GM23338 (cell line): ENCODE results near the gene ZBTB44. TPM values are rescaled to one million over a fixed set of nuclear protein-coding genes. Genes with fewer than 3 reads are reported as not detected.

ENCODE experiments used
- ATAC-seq: fragments of 200-7000 bp; cut with Tn5 transposase; 3 replicates; pipeline ENCODE4 v1.9.1; 2020
- DNase-seq: peaks from one replicate; pipeline ENCODE4 v3.0.0-alpha.2; 2015; ENCODE audit warnings: low spot score
- H2AFZ ChIP-seq: fragments of 200-600 bp; sonication (generic); 2 replicates; pipeline ENCODE4 v1.8.0; 2016; ENCODE audit warnings: antibody characterized with exemption, mild to moderate bottlenecking, moderate library complexity
- H3F3A ChIP-seq: fragments of 200-600 bp; sonication (generic); replicated peaks from 2 replicates; pipeline ENCODE4 v1.8.0; 2017; ENCODE audit warnings: antibody characterized with exemption, mixed run types, low read depth
- H3K27ac ChIP-seq: fragments of 200-600 bp; sonication (generic); 2 replicates; pipeline ENCODE4 v1.6.1; 2016; ENCODE audit warnings: low read depth
- H3K27me3 ChIP-seq: fragments of 200-600 bp; sonication (generic); 2 replicates; pipeline ENCODE4 v1.8.0; 2016; ENCODE audit warnings: mild to moderate bottlenecking, mixed run types, moderate library complexity; ENCODE audit not compliant: insufficient read depth
- H3K36me3 ChIP-seq: fragments of 200-600 bp; sonication (generic); 2 replicates; pipeline ENCODE4 v1.8.0; 2016; ENCODE audit warnings: mild to moderate bottlenecking; ENCODE audit not compliant: insufficient read depth
- H3K4me1 ChIP-seq: fragments of 200-600 bp; sonication (generic); 2 replicates; pipeline ENCODE4 v1.8.0; 2016; ENCODE audit warnings: mild to moderate bottlenecking, moderate library complexity; ENCODE audit not compliant: insufficient read depth
- H3K4me2 ChIP-seq: fragments of 200-600 bp; sonication (generic); 2 replicates; pipeline ENCODE4 v1.7.1; 2017; ENCODE audit warnings: mixed run types
- H3K4me3 ChIP-seq: fragments of 200-600 bp; sonication (generic); 2 replicates; pipeline ENCODE4 v1.6.1; 2016; ENCODE audit warnings: mixed run types
- H3K79me2 ChIP-seq: fragments of 200-600 bp; sonication (generic); replicated peaks from 2 replicates; pipeline ENCODE4 v1.8.0; 2017; ENCODE audit warnings: mild to moderate bottlenecking; ENCODE audit not compliant: insufficient read depth
- H3K9me2 ChIP-seq: fragments of 200-600 bp; sonication (generic); 2 replicates; pipeline ENCODE4 v1.8.0; 2017; ENCODE audit not compliant: insufficient read depth
- H4K20me1 ChIP-seq: fragments of 200-600 bp; sonication (generic); replicated peaks from 2 replicates; pipeline ENCODE4 v1.8.0; 2017; ENCODE audit warnings: mild to moderate bottlenecking; ENCODE audit not compliant: insufficient read depth
- H3K27ac Mint-ChIP-seq: 2 replicates; pipeline ENCODE4 v1.8.0; 2020; ENCODE audit warnings: inconsistent platforms, mild to moderate bottlenecking, moderate library complexity, mixed read lengths
- H3K27me3 Mint-ChIP-seq: 3 replicates; pipeline ENCODE4 v1.8.0; 2022; ENCODE audit warnings: low read depth, mild to moderate bottlenecking, moderate library complexity, mixed read lengths, inconsistent platforms; ENCODE audit not compliant: insufficient read depth, poor library complexity
- H3K36me3 Mint-ChIP-seq: 3 replicates; pipeline ENCODE4 v1.8.0; 2021; ENCODE audit warnings: low read depth, mild to moderate bottlenecking, inconsistent platforms, moderate library complexity, mixed read lengths
- H3K4me1 Mint-ChIP-seq: 3 replicates; pipeline ENCODE4 v1.8.0; 2020; ENCODE audit warnings: mild to moderate bottlenecking, inconsistent platforms, mixed read lengths
- H3K4me3 Mint-ChIP-seq: 3 replicates; pipeline ENCODE4 v1.8.0; 2021; ENCODE audit warnings: moderate library complexity, mild to moderate bottlenecking, inconsistent platforms, mixed read lengths
- H3K9me3 Mint-ChIP-seq: 3 replicates; pipeline ENCODE4 v1.8.0; 2020; ENCODE audit warnings: moderate library complexity, mild to moderate bottlenecking, inconsistent platforms, mixed read lengths
- EZH2phosphoT487 ChIP-seq: fragments of 200-600 bp; sonication (generic); IDR thresholded peaks from one replicate; pipeline ENCODE4 v1.8.1; 2018; ENCODE audit warnings: antibody characterized with exemption; ENCODE audit not compliant: unreplicated experiment
- STAT1 ChIP-seq: IDR thresholded peaks from one replicate; pipeline ENCODE4 v1.6.1; 2016; ENCODE audit warnings: antibody characterized with exemption; ENCODE audit not compliant: unreplicated experiment
- ZNF331 ChIP-seq: fragments of 250-450 bp; sonication (Bioruptor Pico); IDR thresholded peaks from 2 replicates; pipeline ENCODE4 v1.5.0; 2020; ENCODE audit warnings: low read depth, mild to moderate bottlenecking, moderate library complexity
- polyA plus RNA-seq: library from polyadenylated mRNA; unstranded; fragments of >200 nt; fragmentation: Nextera tagmentation; extraction: Ambion mirVana; gene quantifications from 2 replicates; pipeline ENCODE4 v1.2.1, GENCODE V29; 2016
- total RNA-seq: library from RNA; depleted of rRNA; stranded (reverse); fragments of >200 nt; shearing (Covaris generic); gene quantifications from 2 replicates; pipeline ENCODE4 v1.2.3, GENCODE V29; 2014
- TF ChIP-seq, protein P1 (sequence below): fragments of 250-450 bp; sonication (Bioruptor Pico); IDR thresholded peaks from 2 replicates; pipeline ENCODE4 v1.5.0; 2020; ENCODE audit warnings: mild to moderate bottlenecking, moderate library complexity
- TF ChIP-seq, protein P2 (sequence below): IDR thresholded peaks from 2 replicates; pipeline ENCODE4 v1.6.1; 2016; ENCODE audit warnings: antibody characterized with exemption
- TF ChIP-seq, protein P3 (sequence below), 2 experiments: fragments of 200-600 bp in 1 of 2; sonication (generic) in 1 of 2; conservative IDR thresholded peaks; 2 replicates each; pipeline versions ENCODE4 v1.5.1 to v1.6.1; 2016 to 2017; ENCODE audit warnings: antibody characterized with exemption in 2 of 2, low read depth in 2 of 2, mild to moderate bottlenecking in 2 of 2, moderate library complexity in 1 of 2

The ZBTB44 gene
- total and polyA plus RNA-seq, 2 experiments from 2014 or later = 61.2 to 102 TPM

DNA sequence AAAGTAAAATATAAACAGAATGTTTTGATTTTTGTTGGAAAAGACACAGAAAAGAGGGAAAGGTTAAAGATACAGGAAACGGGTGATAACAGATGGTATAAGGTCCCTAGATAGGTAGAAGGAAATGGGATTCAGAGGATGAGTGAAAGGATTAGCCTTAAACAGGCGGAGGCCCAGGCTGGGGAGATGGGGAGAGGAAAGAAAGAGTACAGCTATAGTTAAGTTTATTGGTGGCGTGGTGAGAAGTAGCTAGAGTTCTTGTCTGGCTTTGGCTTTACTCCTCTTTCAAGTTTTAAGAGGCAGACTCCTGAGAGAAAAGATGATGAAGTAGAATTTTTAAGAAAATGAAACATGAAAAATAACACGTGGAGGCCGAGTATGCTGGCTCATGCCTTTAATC, 13.7 kb downstream of the ZBTB44 start (continued):
- TF ChIP-seq, protein P1, sequence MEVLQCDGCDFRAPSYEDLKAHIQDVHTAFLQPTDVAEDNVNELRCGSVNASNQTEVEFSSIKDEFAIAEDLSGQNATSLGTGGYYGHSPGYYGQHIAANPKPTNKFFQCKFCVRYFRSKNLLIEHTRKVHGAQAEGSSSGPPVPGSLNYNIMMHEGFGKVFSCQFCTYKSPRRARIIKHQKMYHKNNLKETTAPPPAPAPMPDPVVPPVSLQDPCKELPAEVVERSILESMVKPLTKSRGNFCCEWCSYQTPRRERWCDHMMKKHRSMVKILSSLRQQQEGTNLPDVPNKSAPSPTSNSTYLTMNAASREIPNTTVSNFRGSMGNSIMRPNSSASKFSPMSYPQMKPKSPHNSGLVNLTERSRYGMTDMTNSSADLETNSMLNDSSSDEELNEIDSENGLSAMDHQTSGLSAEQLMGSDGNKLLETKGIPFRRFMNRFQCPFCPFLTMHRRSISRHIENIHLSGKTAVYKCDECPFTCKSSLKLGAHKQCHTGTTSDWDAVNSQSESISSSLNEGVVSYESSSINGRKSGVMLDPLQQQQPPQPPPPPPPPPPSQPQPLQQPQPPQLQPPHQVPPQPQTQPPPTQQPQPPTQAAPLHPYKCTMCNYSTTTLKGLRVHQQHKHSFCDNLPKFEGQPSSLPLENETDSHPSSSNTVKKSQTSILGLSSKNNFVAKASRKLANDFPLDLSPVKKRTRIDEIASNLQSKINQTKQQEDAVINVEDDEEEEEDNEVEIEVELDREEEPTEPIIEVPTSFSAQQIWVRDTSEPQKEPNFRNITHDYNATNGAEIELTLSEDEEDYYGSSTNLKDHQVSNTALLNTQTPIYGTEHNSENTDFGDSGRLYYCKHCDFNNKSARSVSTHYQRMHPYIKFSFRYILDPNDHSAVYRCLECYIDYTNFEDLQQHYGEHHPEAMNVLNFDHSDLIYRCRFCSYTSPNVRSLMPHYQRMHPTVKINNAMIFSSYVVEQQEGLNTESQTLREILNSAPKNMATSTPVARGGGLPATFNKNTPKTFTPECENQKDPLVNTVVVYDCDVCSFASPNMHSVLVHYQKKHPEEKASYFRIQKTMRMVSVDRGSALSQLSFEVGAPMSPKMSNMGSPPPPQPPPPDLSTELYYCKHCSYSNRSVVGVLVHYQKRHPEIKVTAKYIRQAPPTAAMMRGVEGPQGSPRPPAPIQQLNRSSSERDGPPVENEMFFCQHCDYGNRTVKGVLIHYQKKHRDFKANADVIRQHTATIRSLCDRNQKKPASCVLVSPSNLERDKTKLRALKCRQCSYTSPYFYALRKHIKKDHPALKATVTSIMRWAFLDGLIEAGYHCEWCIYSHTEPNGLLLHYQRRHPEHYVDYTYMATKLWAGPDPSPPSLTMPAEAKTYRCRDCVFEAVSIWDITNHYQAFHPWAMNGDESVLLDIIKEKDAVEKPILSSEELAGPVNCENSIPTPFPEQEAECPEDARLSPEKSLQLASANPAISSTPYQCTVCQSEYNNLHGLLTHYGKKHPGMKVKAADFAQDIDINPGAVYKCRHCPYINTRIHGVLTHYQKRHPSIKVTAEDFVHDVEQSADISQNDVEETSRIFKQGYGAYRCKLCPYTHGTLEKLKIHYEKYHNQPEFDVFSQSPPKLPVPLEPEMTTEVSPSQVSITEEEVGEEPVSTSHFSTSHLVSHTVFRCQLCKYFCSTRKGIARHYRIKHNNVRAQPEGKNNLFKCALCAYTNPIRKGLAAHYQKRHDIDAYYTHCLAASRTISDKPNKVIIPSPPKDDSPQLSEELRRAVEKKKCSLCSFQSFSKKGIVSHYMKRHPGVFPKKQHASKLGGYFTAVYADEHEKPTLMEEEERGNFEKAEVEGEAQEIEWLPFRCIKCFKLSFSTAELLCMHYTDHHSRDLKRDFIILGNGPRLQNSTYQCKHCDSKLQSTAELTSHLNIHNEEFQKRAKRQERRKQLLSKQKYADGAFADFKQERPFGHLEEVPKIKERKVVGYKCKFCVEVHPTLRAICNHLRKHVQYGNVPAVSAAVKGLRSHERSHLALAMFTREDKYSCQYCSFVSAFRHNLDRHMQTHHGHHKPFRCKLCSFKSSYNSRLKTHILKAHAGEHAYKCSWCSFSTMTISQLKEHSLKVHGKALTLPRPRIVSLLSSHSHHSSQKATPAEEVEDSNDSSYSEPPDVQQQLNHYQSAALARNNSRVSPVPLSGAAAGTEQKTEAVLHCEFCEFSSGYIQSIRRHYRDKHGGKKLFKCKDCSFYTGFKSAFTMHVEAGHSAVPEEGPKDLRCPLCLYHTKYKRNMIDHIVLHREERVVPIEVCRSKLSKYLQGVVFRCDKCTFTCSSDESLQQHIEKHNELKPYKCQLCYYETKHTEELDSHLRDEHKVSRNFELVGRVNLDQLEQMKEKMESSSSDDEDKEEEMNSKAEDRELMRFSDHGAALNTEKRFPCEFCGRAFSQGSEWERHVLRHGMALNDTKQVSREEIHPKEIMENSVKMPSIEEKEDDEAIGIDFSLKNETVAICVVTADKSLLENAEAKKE (CRISPR knock-in tag) = no peak
- no peak for TF ChIP-seq EZH2phosphoT487

DNA sequence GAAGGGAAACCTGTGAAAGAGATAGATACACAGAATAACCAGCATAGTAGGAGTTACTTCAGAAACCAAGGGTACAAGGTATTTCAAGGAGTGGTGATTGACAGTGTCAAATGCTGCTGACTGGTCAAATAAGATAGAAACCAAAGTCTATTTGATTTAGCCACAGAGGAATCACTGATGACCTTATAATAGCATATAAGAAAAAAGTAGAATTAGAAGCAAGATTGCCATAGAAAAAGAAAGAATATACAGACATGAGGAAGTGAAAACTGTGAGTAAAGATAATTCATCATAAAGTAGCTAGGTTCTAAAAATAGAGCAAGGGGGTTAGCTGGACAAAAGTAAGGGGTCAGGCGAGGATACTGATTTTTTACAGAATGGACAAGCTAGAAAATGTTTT, 14.2 kb downstream of the ZBTB44 start:
- no peaks in the 10 kb centered on the region for H3K36me3 ChIP-seq
- H3K27me3 ChIP-seq = no peaks in the 10 kb centered on the region
- H3K4me1 Mint-ChIP-seq = peaks cover 40% of the 10 kb centered on the region
- no peak for DNase-seq
- ATAC-seq = no peak
- peaks cover 12% of the 10 kb centered on the region for H3K9me3 Mint-ChIP-seq
- H3K79me2 ChIP-seq = peaks cover 91% of the 10 kb centered on the region
- H3K9me2 ChIP-seq = no peaks in the 10 kb centered on the region
- peaks cover 3% of the 10 kb centered on the region; the same call in 1 of the 2 replicates for H4K20me1 ChIP-seq
- peaks cover 5% of the 10 kb centered on the region; the same call in 1 of the 2 replicates for H3F3A ChIP-seq
- no peak overlapping the region for H3K4me2 ChIP-seq
- H3K27ac Mint-ChIP-seq = no peak overlapping the region
- peaks cover 24% of the 10 kb centered on the region for H3K36me3 Mint-ChIP-seq
- no peak overlapping the region for H2AFZ ChIP-seq
- no peak overlapping the region for H3K27ac ChIP-seq
- no peaks in the 10 kb centered on the region for H3K27me3 Mint-ChIP-seq
- H3K4me3 Mint-ChIP-seq = no peak overlapping the region
- H3K4me1 ChIP-seq = peaks cover 30% of the 10 kb centered on the region
- no peak overlapping the region for H3K4me3 ChIP-seq
- TF ChIP-seq, protein P1 (CRISPR knock-in tag) = no peak
- TF ChIP-seq EZH2phosphoT487 (no peak), STAT1 (no peak), ZNF331 (CRISPR knock-in tag) (no peak)
- TF ChIP-seq, protein P2, sequence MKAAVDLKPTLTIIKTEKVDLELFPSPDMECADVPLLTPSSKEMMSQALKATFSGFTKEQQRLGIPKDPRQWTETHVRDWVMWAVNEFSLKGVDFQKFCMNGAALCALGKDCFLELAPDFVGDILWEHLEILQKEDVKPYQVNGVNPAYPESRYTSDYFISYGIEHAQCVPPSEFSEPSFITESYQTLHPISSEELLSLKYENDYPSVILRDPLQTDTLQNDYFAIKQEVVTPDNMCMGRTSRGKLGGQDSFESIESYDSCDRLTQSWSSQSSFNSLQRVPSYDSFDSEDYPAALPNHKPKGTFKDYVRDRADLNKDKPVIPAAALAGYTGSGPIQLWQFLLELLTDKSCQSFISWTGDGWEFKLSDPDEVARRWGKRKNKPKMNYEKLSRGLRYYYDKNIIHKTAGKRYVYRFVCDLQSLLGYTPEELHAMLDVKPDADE = no peak
- TF ChIP-seq, protein P3, sequence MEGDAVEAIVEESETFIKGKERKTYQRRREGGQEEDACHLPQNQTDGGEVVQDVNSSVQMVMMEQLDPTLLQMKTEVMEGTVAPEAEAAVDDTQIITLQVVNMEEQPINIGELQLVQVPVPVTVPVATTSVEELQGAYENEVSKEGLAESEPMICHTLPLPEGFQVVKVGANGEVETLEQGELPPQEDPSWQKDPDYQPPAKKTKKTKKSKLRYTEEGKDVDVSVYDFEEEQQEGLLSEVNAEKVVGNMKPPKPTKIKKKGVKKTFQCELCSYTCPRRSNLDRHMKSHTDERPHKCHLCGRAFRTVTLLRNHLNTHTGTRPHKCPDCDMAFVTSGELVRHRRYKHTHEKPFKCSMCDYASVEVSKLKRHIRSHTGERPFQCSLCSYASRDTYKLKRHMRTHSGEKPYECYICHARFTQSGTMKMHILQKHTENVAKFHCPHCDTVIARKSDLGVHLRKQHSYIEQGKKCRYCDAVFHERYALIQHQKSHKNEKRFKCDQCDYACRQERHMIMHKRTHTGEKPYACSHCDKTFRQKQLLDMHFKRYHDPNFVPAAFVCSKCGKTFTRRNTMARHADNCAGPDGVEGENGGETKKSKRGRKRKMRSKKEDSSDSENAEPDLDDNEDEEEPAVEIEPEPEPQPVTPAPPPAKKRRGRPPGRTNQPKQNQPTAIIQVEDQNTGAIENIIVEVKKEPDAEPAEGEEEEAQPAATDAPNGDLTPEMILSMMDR (conservative IDR thresholded peaks at IDR 0.05; ENCODE audit: low read depth in 2 of 2) = no peak
